HUES48 (cell line): Measurements from ENCODE around the gene FUT7.

ENCODE experiments used
- H3K27ac ChIP-seq: one replicate; pipeline ENCODE4 v1.7.0; 2013; ENCODE audit warnings: low read depth, low read length, inconsistent platforms
- H3K27me3 ChIP-seq: 2 replicates; pipeline ENCODE4 v1.6.1; 2013; ENCODE audit warnings: mild to moderate bottlenecking, low read length; ENCODE audit not compliant: control insufficient read depth, insufficient read depth
- H3K36me3 ChIP-seq: 2 replicates; pipeline ENCODE4 v1.6.1; 2013; ENCODE audit warnings: low read length; ENCODE audit not compliant: control insufficient read depth, insufficient read depth
- H3K4me1 ChIP-seq: 2 replicates; pipeline ENCODE4 v1.6.1; 2013; ENCODE audit warnings: mild to moderate bottlenecking, low read length; ENCODE audit not compliant: control insufficient read depth, insufficient read depth
- H3K4me3 ChIP-seq: 2 replicates; pipeline ENCODE4 v1.5.1; 2013; ENCODE audit warnings: mild to moderate bottlenecking, low read depth, low read length
- H3K9ac ChIP-seq: 2 replicates; pipeline ENCODE4 v1.6.1; 2013; ENCODE audit warnings: mild to moderate bottlenecking, low read depth, low read length, moderate library complexity
- H3K9me3 ChIP-seq: 2 replicates; pipeline ENCODE4 v1.6.1; 2013; ENCODE audit warnings: low read length; ENCODE audit not compliant: control insufficient read depth, insufficient read depth

The FUT7 gene

GRCh38 chr9:137013571-137013940 lies 18.3 kb downstream of the FUT7 start:
- no peaks in the 10 kb centered on the region for H3K4me1 ChIP-seq
- no peaks in the 10 kb centered on the region for H3K27me3 ChIP-seq
- no peaks in the 10 kb centered on the region for H3K9me3 ChIP-seq
- no peak overlapping the region for H3K27ac ChIP-seq
- no peak overlapping the region for H3K4me3 ChIP-seq
- no peaks in the 10 kb centered on the region for H3K36me3 ChIP-seq
- H3K9ac ChIP-seq = no peak overlapping the region

- Histone ChIP-seq H3K27me3 (no peaks in the 10 kb centered on the region), H3K4me3 (no peak overlapping the region), H3K4me1 (no peaks in the 10 kb centered on the region), H3K9ac (no peak overlapping the region), H3K27ac (no peak overlapping the region), H3K36me3 (no peaks in the 10 kb centered on the region), H3K9me3 (no peaks in the 10 kb centered on the region)
Observed at GRCh38 chr9:137012694-137013570, 19.0 kb downstream of the FUT7 start.

GRCh38 chr9:137011907-137012675 lies 19.8 kb downstream of the FUT7 start:
- Histone ChIP-seq H3K9me3 (no peaks in the 10 kb centered on the region), H3K36me3 (no peaks in the 10 kb centered on the region), H3K4me3 (no peak overlapping the region), H3K9ac (no peak overlapping the region), H3K27ac (no peak overlapping the region), H3K27me3 (no peaks in the 10 kb centered on the region), H3K4me1 (no peaks in the 10 kb centered on the region)

- Histone ChIP-seq H3K9ac (no peak overlapping the region), H3K4me1 (no peaks in the 10 kb centered on the region), H3K27ac (no peak overlapping the region), H3K4me3 (no peak overlapping the region), H3K27me3 (no peaks in the 10 kb centered on the region), H3K9me3 (no peaks in the 10 kb centered on the region), H3K36me3 (no peaks in the 10 kb centered on the region)
Observed at GRCh38 chr9:137011156-137011555, 20.7 kb downstream of the FUT7 start.

- H3K27me3 ChIP-seq = no peaks in the 10 kb centered on the region
- H3K4me1 ChIP-seq = no peaks in the 10 kb centered on the region
- no peak overlapping the region for H3K27ac ChIP-seq
- H3K9me3 ChIP-seq = no peaks in the 10 kb centered on the region
- H3K9ac ChIP-seq = no peak overlapping the region
- H3K36me3 ChIP-seq = no peaks in the 10 kb centered on the region
- no peak overlapping the region for H3K4me3 ChIP-seq
Observed at GRCh38 chr9:137009938-137010732, 21.8 kb downstream of the FUT7 start.

GRCh38 chr9:137009217-137009616 lies 22.7 kb downstream of the FUT7 start:
- H3K36me3 ChIP-seq = no peaks in the 10 kb centered on the region
- no peak overlapping the region for H3K9ac ChIP-seq
- H3K4me1 ChIP-seq = no peaks in the 10 kb centered on the region
- no peak overlapping the region for H3K4me3 ChIP-seq
- H3K9me3 ChIP-seq = no peaks in the 10 kb centered on the region; the same call in 1 of the 2 replicates
- no peaks in the 10 kb centered on the region for H3K27me3 ChIP-seq
- H3K27ac ChIP-seq = no peak overlapping the region

GRCh38 chr9:137008312-137008711 lies 23.6 kb downstream of the FUT7 start:
- Histone ChIP-seq H3K9me3 (no peaks in the 10 kb centered on the region; the same call in 1 of the 2 replicates), H3K4me1 (no peaks in the 10 kb centered on the region), H3K36me3 (no peaks in the 10 kb centered on the region), H3K9ac (no peak overlapping the region), H3K27me3 (no peaks in the 10 kb centered on the region), H3K4me3 (no peak overlapping the region), H3K27ac (no peak overlapping the region)

GRCh38 chr9:137007816-137008270 lies 24.0 kb downstream of the FUT7 start:
- Histone ChIP-seq H3K9me3 (no peaks in the 10 kb centered on the region; the same call in 1 of the 2 replicates), H3K9ac (no peak overlapping the region), H3K4me1 (no peaks in the 10 kb centered on the region), H3K4me3 (no peak overlapping the region), H3K36me3 (no peaks in the 10 kb centered on the region), H3K27ac (no peak overlapping the region), H3K27me3 (no peaks in the 10 kb centered on the region)

GRCh38 chr9:137007108-137007815 lies 24.6 kb downstream of the FUT7 start:
- Histone ChIP-seq H3K9ac (no peak overlapping the region), H3K9me3 (no peaks in the 10 kb centered on the region; the same call in 1 of the 2 replicates), H3K27me3 (no peaks in the 10 kb centered on the region), H3K4me3 (no peak overlapping the region), H3K36me3 (no peaks in the 10 kb centered on the region), H3K4me1 (no peaks in the 10 kb centered on the region), H3K27ac (no peak overlapping the region)
